Measurements from ENCODE around the gene LSM14A. TPM values are rescaled to one million over a fixed set of nuclear protein-coding genes. Genes with fewer than 3 reads are reported as not detected.

LSM14A gene
- total and polyA plus RNA-seq, 2 of the 13 experiments (the other 11 are each of a cell fraction or from before 2014, with no cell fraction given): 77.0 to 83.6 TPM

GRCh38 chr19:34172661-34173192, 423 bp downstream of the LSM14A start (continued):
- TF ChIP-seq, protein P1, sequence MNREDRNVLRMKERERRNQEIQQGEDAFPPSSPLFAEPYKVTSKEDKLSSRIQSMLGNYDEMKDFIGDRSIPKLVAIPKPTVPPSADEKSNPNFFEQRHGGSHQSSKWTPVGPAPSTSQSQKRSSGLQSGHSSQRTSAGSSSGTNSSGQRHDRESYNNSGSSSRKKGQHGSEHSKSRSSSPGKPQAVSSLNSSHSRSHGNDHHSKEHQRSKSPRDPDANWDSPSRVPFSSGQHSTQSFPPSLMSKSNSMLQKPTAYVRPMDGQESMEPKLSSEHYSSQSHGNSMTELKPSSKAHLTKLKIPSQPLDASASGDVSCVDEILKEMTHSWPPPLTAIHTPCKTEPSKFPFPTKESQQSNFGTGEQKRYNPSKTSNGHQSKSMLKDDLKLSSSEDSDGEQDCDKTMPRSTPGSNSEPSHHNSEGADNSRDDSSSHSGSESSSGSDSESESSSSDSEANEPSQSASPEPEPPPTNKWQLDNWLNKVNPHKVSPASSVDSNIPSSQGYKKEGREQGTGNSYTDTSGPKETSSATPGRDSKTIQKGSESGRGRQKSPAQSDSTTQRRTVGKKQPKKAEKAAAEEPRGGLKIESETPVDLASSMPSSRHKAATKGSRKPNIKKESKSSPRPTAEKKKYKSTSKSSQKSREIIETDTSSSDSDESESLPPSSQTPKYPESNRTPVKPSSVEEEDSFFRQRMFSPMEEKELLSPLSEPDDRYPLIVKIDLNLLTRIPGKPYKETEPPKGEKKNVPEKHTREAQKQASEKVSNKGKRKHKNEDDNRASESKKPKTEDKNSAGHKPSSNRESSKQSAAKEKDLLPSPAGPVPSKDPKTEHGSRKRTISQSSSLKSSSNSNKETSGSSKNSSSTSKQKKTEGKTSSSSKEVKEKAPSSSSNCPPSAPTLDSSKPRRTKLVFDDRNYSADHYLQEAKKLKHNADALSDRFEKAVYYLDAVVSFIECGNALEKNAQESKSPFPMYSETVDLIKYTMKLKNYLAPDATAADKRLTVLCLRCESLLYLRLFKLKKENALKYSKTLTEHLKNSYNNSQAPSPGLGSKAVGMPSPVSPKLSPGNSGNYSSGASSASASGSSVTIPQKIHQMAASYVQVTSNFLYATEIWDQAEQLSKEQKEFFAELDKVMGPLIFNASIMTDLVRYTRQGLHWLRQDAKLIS (CRISPR knock-in tag; IDR thresholded peaks at IDR 0.05): no peak
- no peak for TF ChIP-seq PHF21A (CRISPR knock-in tag; IDR thresholded peaks at IDR 0.05)
- TF ChIP-seq, protein P2, sequence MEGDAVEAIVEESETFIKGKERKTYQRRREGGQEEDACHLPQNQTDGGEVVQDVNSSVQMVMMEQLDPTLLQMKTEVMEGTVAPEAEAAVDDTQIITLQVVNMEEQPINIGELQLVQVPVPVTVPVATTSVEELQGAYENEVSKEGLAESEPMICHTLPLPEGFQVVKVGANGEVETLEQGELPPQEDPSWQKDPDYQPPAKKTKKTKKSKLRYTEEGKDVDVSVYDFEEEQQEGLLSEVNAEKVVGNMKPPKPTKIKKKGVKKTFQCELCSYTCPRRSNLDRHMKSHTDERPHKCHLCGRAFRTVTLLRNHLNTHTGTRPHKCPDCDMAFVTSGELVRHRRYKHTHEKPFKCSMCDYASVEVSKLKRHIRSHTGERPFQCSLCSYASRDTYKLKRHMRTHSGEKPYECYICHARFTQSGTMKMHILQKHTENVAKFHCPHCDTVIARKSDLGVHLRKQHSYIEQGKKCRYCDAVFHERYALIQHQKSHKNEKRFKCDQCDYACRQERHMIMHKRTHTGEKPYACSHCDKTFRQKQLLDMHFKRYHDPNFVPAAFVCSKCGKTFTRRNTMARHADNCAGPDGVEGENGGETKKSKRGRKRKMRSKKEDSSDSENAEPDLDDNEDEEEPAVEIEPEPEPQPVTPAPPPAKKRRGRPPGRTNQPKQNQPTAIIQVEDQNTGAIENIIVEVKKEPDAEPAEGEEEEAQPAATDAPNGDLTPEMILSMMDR (CRISPR knock-in tag; IDR thresholded peaks at IDR 0.05): no peak
- TF ChIP-seq ATF1 (CRISPR knock-in tag; IDR thresholded peaks at IDR 0.05): no peak
- TF ChIP-seq, protein P3, sequence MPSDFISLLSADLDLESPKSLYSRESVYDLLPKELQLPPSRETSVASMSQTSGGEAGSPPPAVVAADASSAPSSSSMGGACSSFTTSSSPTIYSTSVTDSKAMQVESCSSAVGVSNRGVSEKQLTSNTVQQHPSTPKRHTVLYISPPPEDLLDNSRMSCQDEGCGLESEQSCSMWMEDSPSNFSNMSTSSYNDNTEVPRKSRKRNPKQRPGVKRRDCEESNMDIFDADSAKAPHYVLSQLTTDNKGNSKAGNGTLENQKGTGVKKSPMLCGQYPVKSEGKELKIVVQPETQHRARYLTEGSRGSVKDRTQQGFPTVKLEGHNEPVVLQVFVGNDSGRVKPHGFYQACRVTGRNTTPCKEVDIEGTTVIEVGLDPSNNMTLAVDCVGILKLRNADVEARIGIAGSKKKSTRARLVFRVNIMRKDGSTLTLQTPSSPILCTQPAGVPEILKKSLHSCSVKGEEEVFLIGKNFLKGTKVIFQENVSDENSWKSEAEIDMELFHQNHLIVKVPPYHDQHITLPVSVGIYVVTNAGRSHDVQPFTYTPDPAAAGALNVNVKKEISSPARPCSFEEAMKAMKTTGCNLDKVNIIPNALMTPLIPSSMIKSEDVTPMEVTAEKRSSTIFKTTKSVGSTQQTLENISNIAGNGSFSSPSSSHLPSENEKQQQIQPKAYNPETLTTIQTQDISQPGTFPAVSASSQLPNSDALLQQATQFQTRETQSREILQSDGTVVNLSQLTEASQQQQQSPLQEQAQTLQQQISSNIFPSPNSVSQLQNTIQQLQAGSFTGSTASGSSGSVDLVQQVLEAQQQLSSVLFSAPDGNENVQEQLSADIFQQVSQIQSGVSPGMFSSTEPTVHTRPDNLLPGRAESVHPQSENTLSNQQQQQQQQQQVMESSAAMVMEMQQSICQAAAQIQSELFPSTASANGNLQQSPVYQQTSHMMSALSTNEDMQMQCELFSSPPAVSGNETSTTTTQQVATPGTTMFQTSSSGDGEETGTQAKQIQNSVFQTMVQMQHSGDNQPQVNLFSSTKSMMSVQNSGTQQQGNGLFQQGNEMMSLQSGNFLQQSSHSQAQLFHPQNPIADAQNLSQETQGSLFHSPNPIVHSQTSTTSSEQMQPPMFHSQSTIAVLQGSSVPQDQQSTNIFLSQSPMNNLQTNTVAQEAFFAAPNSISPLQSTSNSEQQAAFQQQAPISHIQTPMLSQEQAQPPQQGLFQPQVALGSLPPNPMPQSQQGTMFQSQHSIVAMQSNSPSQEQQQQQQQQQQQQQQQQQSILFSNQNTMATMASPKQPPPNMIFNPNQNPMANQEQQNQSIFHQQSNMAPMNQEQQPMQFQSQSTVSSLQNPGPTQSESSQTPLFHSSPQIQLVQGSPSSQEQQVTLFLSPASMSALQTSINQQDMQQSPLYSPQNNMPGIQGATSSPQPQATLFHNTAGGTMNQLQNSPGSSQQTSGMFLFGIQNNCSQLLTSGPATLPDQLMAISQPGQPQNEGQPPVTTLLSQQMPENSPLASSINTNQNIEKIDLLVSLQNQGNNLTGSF (CRISPR knock-in tag; IDR thresholded peaks at IDR 0.05): 0 out of 2 replicates have a peak, but pooled peaks have one; percentile 30
- peak; percentile 57; the same call in 1 of the 2 replicates for TF ChIP-seq ZNF225 (CRISPR knock-in tag; IDR thresholded peaks at IDR 0.05)
- peak; percentile 46; the same call in 1 of the 2 replicates for TF ChIP-seq CCDC6 (CRISPR knock-in tag; IDR thresholded peaks at IDR 0.05)
- TF ChIP-seq HNF4A (CRISPR knock-in tag; IDR thresholded peaks at IDR 0.05): no peak
- no peak for TF ChIP-seq ZFP1 (CRISPR knock-in tag; IDR thresholded peaks at IDR 0.05)
- TF ChIP-seq ZNF101 (CRISPR knock-in tag; IDR thresholded peaks at IDR 0.05; ENCODE audit: borderline replicate concordance, low read depth): no peak
- TF ChIP-seq, protein P4, sequence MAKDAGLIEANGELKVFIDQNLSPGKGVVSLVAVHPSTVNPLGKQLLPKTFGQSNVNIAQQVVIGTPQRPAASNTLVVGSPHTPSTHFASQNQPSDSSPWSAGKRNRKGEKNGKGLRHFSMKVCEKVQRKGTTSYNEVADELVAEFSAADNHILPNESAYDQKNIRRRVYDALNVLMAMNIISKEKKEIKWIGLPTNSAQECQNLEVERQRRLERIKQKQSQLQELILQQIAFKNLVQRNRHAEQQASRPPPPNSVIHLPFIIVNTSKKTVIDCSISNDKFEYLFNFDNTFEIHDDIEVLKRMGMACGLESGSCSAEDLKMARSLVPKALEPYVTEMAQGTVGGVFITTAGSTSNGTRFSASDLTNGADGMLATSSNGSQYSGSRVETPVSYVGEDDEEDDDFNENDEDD (CRISPR knock-in tag; IDR thresholded peaks at IDR 0.05; ENCODE audit: borderline replicate concordance): no peak
- TF ChIP-seq ZSCAN29 (CRISPR knock-in tag; conservative IDR thresholded peaks at IDR 0.05): no peak
- no peak for TF ChIP-seq CREBL2 (CRISPR knock-in tag; IDR thresholded peaks at IDR 0.05; ENCODE audit: borderline replicate concordance)
- TF ChIP-seq ZNF737 (CRISPR knock-in tag; IDR thresholded peaks at IDR 0.05; ENCODE audit: borderline replicate concordance): no peak
- no peak for TF ChIP-seq SMC3 (IDR thresholded peaks at IDR 0.05; ENCODE audit: low read length)
- no peak for TF ChIP-seq TSC22D2 (CRISPR knock-in tag; IDR thresholded peaks at IDR 0.05; ENCODE audit: borderline replicate concordance)
